ENCODE data around the gene NPY. TPM values are rescaled to one million over a fixed set of nuclear protein-coding genes. Genes with fewer than 3 reads are reported as not detected.

NPY gene
- total and polyA plus RNA-seq, 9 of the 15 experiments (the other 6 are each of a cell fraction or from before 2014, with no cell fraction given) = not detected

- ChIA-PET POLR2A (no interaction called here), CTCF (ENCODE audit: low intra/inter-chr PET ratio) (no interaction called here)
- Histone ChIP-seq H4K20me1 (replicated peaks; ENCODE audit: control insufficient read depth, insufficient read depth, low read length) (no peaks in the 10 kb centered on the region), H3K27me3 (ENCODE audit: control insufficient read depth in 2 of 2, insufficient read depth in 2 of 2, low read length in 2 of 2) (peaks cover 0 to 2% of the 10 kb centered on the region in 2 experiments; a peak in 3 of 5 replicates), H3K36me3 (ENCODE audit: control insufficient read depth, insufficient read depth, low read length) (no peaks in the 10 kb centered on the region), H3K4me1 (replicated peaks in 1 of 2; ENCODE audit: control insufficient read depth in 2 of 2, insufficient read depth in 2 of 2, low read length in 2 of 2) (no peaks in the 10 kb centered on the region), H3K9me1 (ENCODE audit: control insufficient read depth, insufficient read depth, low read length) (no peaks in the 10 kb centered on the region), H3K79me2 (ENCODE audit: control insufficient read depth, insufficient read depth, low read length) (no peaks in the 10 kb centered on the region), H3K4me2 (ENCODE audit: insufficient read depth, low read length) (no peak overlapping the region), H3K27ac (ENCODE audit: extremely low read depth, low read depth, low read length) (no peak overlapping the region), H3K4me3 (no peak overlapping the region), H2AFZ (ENCODE audit: low read depth, low read length) (no peak overlapping the region), H3K9me3 (replicated peaks; ENCODE audit: control insufficient read depth, insufficient read depth, low read depth, low read length) (no peaks in the 10 kb centered on the region), H3K9ac (ENCODE audit: insufficient read depth in 1 of 2, low read depth in 2 of 2, low read length in 2 of 2) (no peak overlapping the region)
- peak; percentile 76 for FAIRE-seq
- intact Hi-C loops (cut with micrococcal nuclease) (no loop called here), in situ Hi-C loops (cut with MboI) (no loop called here)
- no TSS peak for BruUV-seq (replicated peaks)
- no peak for ATAC-seq
- 0% methylated on average over 3 of the region's 3 CpGs for WGBS (ENCODE audit: insufficient coverage, low coverage, missing lambda C conversion rate)
- DNase-seq (ENCODE audit: extremely low read depth in 1 of 4, low spot score in 3 of 4) = no peak
- no peak for TF ChIP-seq CREB5 (CRISPR knock-in tag; IDR thresholded peaks at IDR 0.05)
- TF ChIP-seq RCOR1 (IDR thresholded peaks at IDR 0.05; ENCODE audit: borderline replicate concordance in 1 of 2, low read depth in 2 of 2, low read length in 2 of 2) = no peak
- no peak for TF ChIP-seq ZNF583 (CRISPR knock-in tag; IDR thresholded peaks at IDR 0.05)
- TF ChIP-seq IRF1 (CRISPR knock-in tag; IDR thresholded peaks at IDR 0.05; ENCODE audit: borderline replicate concordance) = no peak
Observed at GRCh38 chr7:24297362-24297761, 13.4 kb downstream of the NPY start.

Data from K562 (cell line).